NCI-H187 (cell line): ENCODE measurements around the gene USP26.
"Not testable (repeated sequence)": the region's sequence is repeated elsewhere in the genome, so short reads cannot be mapped to it uniquely, and the experiment has no call there.

ENCODE experiments used
- DNase-seq, 2 experiments: peaks; one replicate each; lab custom pipeline; 2025; lab: John Stamatoyannopoulos, UW

USP26 gene, protein sequence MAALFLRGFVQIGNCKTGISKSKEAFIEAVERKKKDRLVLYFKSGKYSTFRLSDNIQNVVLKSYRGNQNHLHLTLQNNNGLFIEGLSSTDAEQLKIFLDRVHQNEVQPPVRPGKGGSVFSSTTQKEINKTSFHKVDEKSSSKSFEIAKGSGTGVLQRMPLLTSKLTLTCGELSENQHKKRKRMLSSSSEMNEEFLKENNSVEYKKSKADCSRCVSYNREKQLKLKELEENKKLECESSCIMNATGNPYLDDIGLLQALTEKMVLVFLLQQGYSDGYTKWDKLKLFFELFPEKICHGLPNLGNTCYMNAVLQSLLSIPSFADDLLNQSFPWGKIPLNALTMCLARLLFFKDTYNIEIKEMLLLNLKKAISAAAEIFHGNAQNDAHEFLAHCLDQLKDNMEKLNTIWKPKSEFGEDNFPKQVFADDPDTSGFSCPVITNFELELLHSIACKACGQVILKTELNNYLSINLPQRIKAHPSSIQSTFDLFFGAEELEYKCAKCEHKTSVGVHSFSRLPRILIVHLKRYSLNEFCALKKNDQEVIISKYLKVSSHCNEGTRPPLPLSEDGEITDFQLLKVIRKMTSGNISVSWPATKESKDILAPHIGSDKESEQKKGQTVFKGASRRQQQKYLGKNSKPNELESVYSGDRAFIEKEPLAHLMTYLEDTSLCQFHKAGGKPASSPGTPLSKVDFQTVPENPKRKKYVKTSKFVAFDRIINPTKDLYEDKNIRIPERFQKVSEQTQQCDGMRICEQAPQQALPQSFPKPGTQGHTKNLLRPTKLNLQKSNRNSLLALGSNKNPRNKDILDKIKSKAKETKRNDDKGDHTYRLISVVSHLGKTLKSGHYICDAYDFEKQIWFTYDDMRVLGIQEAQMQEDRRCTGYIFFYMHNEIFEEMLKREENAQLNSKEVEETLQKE

DNA sequence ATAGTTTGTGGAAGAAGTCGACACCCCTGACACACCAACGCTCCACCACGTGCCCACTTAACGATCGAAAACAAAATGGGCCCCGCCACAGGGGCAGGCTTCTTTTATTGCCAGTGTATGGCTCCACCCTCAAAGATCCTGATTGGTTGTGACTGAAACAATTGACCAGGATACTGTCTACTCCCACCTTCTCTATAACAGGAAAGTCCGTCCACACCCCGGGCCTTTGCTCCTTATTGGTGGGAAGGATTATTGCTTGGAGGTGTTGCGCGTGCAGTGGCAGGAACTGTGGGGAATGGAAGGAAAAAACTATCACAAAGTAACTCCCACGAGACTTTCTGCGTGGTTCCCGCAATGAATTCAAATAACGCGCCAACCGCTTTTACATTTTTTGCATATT, at the start of gene USP26:
Gene USP26, minus strand, starts transcription at position 79 of the 400 bp plus-strand sequence. CDS start 68,889 bp downstream, outside the sequence.
- no peak for DNase-seq

DNA sequence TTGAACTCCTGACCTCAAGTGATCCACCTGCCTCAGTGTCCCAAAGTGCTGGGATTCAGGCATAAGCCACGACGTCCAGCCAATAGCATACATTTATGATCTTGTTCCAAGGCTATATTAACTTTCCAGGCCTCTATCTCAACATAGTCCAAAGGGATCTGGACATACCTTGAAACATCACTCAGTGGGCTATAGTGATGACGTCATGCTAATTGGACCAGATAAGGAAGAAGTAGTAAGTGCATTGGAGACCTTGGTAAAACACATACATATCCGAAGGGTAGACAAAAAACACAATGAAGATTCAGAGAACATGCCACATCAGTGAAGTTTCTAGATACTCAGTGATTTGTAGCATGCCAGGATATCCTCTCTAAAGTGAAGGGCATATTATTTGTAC, 37.4 kb upstream of the USP26 start:
- DNase-seq: no peak

DNA sequence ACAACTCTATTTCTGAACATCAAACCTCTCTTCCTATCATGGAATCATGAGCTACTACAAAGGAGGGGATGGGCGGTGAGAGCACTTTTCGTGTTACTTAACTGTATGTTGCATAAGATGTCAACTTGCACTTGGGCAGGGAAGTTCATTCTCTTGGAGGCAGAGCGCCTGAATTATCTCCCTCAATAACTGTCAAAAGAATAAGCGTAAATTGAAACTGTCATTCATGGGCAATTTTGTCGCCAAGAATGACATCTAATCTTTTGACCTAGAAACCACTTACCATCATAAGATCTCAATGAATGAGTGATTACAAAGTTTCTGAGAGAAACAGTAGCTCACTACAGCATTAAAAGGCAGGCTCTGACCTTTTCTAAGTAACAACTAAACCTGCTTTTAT, 23.5 kb upstream of the USP26 start:
- DNase-seq: no peak

DNA sequence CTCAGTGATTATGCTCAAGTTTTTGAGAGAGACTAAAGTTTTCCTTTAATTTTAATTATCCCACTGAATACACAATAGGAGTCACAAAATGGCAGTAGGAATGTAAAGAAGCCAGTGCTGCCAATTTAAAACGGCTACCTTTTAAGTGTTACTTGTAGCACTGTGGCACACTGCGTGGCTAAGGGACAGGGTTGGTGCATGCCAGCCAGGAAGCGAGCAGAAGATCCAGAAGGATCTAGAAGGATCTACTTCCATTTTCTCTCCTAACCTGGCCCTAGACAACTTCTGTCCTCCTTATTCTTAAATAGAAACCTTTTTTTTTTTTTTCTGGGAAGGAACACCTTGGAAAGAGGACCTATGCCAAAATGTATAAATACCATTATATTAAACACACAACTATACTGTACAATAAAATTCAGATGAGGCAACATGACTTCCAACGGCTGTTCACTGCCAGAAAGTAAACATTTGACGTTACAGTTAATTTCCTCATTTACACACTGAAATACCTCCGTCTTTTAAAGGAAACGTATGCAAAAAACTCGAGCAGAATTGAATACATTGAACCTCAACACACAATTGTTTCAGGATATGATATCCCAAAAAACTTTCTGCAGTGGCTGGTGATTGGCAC, 2.7 kb downstream of the USP26 start:
- DNase-seq: no peak

DNA sequence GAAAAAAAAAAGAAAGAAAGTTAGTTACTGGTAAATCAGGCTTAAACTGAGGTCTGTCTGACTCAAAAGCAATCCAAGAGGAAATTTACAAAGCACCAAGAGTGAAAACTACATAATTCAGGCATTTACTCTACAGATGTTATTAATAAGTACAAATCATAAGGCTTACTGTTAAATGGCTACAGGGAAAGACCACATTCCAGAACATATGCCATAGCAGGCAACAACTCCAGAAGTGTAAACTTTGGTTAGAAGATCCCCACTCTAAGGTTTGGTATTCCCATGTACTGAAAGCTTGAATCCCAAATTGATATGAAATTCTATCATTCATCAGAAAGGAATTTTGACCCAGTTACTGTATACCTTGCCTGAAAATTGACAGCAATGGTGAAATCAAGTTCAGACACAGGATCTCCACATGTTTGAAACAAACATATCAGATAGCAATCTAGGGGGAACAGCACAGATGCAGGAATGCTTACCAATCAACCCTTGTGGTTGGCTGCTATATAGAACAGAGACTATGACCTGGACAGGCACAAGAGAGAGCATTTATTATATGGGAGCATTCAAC, 6.6 kb downstream of the USP26 start:
- no peak for DNase-seq

DNA sequence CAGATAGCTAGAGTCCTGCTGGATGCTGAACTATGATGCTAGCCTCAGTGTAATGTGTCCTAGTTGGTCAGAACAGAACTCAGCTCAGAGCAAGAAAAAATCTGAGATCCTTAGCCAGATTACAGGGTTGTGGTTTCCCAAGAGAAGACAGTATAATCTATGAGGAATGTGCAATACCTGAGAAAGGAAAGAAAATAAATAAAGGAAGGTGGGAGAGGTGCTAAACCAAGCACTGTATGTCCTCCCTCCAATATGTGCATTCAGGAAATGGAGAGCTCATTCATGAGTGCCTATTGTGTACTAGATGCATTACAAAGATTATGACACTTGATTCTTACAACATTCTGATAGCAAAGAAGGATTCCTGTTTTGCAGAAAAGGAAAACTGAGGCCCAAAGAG, 7.5 kb downstream of the USP26 start:
- DNase-seq: no peak

DNA sequence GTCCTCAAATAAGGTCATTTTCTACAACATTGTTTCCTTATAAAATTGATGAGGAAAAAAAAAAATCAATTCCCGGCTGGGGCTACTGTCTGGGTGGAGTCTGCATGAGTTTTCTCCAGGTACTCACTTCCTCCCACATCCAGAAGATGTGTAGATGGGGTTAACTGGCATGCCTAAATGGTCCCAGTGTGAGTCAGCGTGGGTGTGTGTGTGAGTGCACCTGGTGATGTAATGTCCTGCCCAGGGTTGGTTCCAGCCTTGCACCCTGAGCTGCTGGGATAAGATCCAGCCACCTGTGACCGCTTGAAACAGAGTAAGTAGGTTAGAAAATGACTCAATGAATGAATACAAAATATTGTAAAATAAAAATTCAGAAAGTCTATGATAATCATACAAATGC, 11.1 kb downstream of the USP26 start:
- DNase-seq: no peak

DNA sequence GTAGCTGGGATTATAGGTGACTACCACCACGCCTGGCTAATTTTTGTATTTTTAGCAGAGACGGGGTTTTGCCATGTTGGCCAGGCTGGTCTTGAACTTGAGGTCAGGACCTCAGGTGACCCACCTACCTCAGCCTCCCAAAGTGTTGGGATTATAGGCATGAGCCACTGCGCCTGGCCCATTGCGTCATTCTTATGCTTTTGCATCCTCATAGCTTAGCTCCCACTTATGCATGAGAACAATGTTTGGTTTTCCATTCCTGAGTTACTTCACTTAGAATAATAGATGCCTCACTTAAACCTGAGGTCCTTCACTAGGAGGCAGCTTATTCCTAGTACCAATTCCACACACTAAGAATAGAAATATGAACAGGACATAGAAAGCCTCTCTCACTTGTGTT, 11.9 kb downstream of the USP26 start:
- DNase-seq: not testable (repeated sequence)

DNA sequence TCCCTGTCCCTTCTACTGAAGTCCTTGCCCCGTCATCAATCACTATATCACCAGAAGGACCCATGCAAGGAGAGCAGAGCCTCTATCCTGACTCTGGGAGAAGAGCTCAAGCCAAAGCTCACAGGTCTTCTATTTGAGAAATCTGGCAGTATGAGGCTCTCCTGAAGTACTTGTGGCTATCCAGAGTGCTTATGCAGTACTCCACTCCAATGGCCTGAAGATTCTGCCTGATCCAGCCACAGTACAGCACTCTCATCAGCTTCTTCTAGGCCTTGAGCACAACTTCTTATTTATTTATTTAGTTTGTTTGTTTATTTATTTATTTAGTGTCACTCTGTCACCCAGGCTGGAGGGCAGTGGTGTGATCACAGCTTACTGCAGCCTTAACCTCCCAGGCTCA, 13.0 kb downstream of the USP26 start:
- no peak for DNase-seq

DNA sequence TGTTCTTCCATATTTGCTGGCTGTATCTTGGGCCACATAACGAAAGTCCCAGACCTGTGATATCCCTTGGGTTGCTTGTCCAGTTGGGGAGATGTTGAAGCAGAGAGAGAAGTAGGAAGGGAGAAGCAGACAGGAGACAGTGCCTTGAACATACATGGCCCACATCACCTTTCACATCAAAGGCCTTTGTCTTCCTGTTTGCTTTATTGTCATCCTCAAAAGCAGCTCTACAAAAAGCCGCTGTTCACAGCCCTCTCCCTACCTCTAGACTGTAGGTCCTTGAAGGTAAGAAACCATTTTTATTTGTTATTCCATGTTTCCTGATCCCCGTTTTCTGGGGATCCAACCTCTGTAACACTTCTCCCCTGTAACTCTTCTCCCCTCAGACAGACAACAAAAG, 14.9 kb downstream of the USP26 start:
- no peak for DNase-seq

DNA sequence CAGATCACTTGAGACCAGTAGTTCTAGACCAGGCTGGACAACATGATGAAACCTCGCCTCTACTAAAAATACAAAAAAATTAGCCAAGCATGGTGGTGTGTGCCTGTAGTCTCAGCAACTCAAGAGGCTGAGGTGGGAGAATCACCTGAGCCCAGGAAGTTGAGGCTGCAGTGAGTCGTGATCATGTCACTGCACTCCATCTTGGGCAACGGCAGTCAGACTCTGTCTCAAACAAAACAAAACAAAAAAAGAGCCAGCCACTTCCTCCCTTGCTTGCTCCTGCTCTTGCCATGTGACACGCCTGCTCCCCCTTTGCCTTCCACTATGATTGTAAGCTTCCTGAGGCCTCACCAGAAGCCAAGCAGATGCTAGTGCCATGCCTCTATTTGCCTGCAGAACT, 19.1 kb downstream of the USP26 start:
- not testable (repeated sequence) for DNase-seq

DNA sequence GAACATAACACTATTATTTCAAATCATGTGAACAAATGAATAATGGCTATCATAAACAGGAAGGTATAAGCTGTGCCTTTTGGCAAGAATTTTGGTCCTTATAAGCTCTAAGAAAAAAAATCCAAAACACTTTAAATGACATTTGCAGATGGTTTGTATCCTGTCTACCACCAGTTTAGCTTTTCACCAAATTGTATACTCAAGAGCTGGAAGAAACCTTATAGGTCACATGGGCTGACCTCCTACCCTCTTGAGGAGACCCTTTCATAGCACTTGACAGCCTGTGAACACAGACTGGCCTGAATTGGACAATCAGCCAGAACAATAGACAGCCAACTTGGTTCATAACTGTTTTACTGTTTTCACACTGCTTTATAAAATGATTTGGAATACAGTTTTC, 24.3 kb downstream of the USP26 start:
- DNase-seq: no peak

DNA sequence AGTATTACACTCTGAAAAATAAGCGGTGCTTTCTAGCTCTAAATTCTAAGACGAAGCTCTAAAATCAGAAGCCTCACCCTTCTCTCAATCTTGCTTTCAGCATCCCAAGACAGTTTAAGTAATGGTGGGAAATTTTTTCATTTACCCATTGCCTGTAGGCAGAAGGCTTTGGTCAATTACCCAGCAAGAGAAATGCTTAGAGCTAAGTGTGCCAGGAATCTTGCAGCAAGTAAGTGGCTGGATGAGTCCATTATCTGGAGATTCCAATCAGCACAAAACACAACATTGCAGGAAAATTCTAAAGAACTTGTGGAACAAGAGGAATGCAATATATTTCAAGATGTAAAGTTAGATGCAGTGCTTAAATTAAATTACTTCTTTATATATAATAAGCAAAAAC, 28.4 kb downstream of the USP26 start:
- no peak for DNase-seq

DNA sequence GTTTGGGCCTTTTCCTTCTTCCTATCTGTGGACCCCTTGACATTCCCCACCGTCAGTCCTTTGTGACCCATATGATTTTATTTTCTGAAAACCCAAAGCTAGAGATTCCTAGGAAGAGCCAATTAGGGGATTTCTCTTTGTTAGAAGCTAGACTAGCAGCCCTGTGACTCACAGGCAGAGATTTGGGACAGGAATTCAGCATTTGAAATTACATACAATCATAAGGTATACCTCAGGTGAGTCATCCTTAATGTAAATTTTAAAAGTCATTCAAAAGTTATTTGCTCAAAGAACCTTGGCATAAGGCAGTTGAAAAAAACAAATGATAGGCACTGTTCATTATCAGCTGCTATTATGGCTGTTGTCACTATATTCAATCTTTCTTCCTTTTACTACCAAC, 40.6 kb downstream of the USP26 start:
- no peak for DNase-seq

DNA sequence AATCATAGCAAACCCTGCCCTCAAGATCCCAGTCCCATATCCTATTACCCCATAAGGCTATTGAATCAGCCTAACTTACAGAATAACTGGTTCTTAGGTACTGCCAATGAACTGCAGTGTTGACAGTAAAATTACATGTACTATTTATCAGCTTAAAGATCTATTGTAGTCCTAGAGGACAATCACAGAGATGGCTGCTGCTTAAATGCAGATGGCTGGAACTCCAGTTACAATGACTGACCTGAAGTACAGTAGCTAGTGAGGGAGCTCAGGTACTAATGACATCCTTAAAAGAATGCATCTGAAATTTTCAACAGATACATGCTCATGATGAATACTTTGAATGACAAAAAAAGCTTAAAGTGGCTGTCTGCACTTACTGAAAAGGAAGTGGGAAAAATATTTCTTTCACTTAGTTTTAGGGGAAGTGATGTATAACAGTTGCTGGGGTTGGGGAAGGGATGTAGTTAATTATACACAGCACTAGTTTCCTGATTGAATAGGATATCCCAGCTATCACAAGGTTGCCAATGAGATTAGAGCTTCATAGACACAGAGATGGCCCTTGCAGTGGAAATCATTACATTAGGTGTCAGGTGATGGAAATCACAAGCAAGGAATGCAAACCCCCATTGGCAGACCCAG, 42.0 kb downstream of the USP26 start:
- no peak for DNase-seq

DNA sequence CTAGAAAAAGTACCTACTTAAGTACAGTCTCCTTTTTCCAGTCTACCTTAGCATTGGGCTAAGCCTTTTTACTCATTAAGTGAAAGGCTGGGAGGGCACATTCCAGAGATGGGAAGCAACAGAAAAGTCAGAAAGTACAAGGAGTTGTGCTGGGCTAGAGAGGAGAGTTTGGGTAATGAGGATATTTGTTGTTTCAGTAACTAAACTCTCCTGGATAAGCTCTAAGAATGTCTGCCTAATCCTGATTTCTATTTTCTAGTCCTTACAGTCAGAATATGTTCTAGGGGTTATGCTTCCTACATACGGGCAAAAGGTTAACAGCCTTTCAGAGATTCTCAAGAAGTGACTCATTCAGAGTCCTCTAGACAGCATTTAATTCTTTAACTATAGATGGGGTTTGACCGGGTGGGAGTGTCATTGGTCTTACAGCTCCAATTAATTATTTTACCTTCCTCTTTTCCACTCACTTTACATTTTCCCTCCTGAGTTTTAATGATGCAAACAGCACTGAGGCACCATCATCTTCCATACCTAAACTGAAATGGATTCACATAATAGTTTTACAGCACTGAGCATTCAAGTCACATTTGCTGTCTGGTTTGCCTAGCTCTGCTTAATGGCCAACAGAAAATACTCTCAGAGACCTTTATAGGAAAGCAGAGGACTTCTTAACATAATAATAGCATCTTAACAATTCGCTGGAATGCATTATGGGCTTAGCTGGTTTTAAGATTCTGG, 42.9 kb downstream of the USP26 start:
- no peak for DNase-seq

DNA sequence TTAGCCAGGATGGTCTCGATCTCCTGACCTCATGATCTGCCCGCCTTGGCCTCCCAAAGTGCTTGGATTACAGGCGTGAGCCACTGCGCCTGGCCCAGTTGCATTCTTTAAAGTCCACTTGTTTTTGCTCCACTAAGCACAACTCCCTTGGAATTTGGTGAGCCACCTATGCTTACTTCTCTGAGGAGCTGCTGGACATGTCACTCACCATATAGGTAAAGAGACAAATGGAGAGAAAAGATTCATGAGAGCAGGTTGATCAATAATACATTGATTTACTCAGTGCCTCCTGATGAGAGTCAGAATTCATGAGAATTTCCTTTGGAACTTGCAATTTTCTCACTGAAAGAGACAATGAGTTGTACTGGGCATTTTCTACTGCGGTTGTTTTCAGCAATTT, 48.2 kb downstream of the USP26 start:
- DNase-seq: no peak

DNA sequence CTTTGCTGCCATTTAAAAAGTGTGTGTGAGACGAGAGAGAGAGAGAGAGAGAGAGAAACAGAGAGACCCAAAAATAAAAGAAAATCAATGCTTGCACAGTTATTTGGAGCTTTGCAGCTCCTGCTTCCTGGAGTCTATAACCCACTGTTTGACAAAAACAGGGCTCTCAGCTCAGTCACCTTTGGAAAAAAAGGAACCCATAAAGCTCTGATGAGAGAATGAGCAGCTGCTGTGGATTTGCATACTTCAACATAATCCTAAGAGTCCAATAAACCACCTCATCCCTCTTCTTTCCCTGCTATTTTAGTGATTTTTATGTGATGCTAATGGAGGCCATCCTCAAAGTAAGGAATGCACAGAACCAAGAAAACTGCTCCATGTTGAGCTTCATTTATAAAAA, 50.3 kb downstream of the USP26 start:
- no peak for DNase-seq

DNA sequence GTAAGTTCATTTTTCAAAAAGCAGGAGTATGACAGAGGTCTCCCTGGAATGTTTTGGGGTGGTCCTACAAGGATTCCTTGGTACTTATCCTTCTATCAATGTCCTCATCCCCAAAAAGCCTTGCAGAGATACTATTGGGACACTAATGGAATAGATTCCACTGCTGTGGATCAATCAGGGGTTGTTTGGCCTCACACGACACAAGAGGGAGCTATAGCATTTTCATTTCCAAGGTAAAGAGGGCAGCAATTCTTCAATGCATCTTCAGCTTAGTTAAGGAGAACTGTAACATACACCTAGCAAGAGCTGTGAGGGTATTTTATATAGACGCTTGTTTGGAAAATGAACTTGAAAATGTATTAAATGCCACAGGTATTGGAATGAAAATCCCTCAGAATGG, 50.9 kb downstream of the USP26 start:
- no peak for DNase-seq

DNA sequence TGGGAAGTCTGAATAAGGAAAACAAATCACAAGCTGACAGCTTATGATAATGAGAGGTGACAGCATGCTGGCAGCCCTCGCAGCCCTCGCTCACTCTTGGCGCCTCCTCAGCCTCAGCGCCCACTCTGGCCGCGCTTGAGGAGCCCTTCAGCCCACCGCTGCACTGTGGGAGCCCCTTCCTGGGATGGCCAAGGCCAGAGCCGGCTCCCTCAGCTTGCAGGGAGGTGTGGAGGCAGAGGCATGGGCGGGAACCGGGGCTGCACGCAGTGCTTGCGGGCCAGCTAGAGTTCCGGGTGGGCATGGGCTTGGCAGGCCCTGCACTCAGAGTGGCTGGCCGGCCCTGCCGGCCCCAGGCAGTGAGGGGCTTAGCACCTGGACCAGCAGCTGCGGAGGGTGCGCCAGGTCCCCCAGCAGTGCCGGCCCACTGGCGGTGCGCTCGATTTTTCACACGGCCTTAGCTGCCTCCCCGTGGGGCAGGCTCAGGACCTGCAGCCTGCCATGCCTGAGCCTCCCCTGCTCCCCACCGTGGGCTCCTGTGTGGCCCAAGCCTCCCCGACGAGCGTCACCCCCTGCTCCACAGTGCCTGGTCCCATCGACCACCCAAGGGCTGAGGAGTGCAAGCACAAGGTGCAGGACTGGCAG, 52.6 kb downstream of the USP26 start:
- not testable (repeated sequence) for DNase-seq

DNA sequence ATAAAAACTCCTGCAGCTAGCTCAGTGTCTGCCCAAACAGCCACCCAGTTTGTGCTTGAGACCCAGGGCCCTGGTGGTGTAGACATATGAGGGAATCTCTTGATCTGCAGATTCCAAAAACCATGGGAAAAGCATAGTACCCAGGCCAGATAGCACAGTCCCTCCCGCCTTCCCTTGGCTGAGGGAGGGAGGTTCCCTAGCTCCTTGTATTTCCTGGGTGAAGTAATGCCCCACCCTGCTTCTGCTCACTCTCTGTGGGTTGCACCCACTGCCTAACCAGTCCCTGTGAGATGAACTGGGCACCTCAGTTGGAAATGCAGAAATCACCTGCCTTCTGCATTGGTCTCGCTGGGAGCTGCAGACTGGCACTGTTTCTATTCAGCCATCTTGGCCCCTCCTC, 54.6 kb downstream of the USP26 start:
- DNase-seq: no peak
